GM10266 (cell line): ENCODE results near the gene VARS2.

ENCODE experiments used
- DNase-seq: peaks from one replicate; pipeline ENCODE4 v3.0.0; 2012; ENCODE audit errors: extremely low spot score
- TF ChIP-seq, protein P1 (sequence below): IDR thresholded peaks from 2 replicates; pipeline ENCODE4 v1.5.1; 2012; ENCODE audit warnings: mild to moderate bottlenecking, low read depth; ENCODE audit not compliant: control insufficient read depth, insufficient read depth; ENCODE audit errors: missing control alignments

Gene VARS2

DNA sequence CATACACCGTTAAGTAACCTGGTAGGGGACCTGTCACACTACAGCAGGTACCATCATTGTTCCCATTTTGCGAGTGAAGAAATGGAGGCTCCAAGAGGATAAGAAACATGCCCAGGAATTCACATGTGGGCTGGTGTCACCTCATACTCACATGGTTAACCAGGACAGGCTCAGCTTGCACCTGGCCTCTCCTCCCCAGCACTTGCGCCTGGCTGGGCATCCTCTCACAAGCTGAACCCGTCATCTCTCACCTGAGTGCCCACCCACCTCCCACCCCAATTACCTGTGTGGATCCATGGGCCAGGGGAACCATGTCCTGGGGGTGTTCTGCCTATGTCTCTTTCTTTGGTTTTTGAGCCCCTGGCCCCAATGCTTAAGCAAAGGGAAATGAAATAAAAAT, 16.5 kb downstream of the VARS2 start:
- TF ChIP-seq, protein P1, sequence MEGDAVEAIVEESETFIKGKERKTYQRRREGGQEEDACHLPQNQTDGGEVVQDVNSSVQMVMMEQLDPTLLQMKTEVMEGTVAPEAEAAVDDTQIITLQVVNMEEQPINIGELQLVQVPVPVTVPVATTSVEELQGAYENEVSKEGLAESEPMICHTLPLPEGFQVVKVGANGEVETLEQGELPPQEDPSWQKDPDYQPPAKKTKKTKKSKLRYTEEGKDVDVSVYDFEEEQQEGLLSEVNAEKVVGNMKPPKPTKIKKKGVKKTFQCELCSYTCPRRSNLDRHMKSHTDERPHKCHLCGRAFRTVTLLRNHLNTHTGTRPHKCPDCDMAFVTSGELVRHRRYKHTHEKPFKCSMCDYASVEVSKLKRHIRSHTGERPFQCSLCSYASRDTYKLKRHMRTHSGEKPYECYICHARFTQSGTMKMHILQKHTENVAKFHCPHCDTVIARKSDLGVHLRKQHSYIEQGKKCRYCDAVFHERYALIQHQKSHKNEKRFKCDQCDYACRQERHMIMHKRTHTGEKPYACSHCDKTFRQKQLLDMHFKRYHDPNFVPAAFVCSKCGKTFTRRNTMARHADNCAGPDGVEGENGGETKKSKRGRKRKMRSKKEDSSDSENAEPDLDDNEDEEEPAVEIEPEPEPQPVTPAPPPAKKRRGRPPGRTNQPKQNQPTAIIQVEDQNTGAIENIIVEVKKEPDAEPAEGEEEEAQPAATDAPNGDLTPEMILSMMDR: no peak
- no peak for DNase-seq

DNA sequence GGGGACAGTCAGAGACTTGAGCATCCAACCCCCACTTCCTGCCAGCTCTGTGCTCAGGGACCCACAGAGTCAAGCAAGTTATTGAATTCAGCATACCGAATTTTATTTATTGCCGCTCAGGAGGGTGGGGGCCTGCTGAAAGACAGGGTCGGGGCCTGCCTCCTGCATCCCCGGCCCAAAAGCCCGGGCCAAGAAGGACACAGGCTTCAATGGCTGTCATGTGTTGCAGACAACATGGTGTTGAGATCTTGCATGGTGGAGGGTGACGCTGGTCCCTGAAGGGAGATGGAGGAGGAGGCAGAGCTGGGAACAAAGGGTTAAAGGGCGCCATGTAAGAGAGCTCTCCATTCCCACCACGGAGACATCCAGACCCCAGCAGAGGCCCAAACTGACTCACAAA, 17.2 kb downstream of the VARS2 start:
- TF ChIP-seq, protein P1: no peak
- no peak for DNase-seq

GRCh38 chr6:30931969-30932645, 18.1 kb downstream of the VARS2 start, which contains the start of gene SFTA2:
TSS of gene SFTA2 (minus strand) at chr6:30932170. CDS start at chr6:30932096, 74 bp downstream.
- TF ChIP-seq, protein P1: no peak
- DNase-seq: no peak

GRCh38 chr6:30932665-30933365, 18.8 kb downstream of the VARS2 start:
- TF ChIP-seq, protein P1: no peak
- DNase-seq: no peak

GRCh38 chr6:30935018-30935417, 21.0 kb downstream of the VARS2 start:
- DNase-seq: no peak
- TF ChIP-seq, protein P1: no peak

DNA sequence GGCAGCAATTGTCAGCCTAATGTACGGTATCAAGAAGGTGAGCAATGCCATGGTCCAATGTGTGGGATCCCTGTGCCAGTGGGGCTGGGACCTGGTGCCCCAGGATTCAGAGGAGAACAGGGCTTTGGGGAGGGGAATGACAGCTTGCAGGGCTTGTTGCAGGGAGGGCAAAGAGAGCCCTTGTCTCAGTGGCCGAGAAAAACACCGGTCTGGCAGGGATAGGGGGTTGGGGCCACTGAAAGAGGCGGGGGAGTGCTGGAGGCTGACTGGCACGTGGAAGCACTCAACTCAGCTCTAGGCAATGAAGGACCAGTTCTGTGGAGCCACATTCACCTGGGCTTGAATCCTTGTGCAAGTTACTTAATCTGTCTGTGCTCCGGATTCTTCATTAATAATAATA, 23.2 kb downstream of the VARS2 start:
- TF ChIP-seq, protein P1: no peak
- no peak for DNase-seq

GRCh38 chr6:30938730-30939129, 24.7 kb downstream of the VARS2 start:
- TF ChIP-seq, protein P1: no peak

More at GRCh38 chr6:30938730-30939129, 24.7 kb downstream of the VARS2 start:
- DNase-seq: no peak
